Mesenteric fat pad (tissue), 1 donor: ENCODE measurements around the gene PRR15L. TPM values are rescaled to one million over a fixed set of nuclear protein-coding genes. Genes with fewer than 3 reads are reported as not detected.
"Not testable (repeated sequence)": the region's sequence is repeated elsewhere in the genome, so short reads cannot be mapped to it uniquely, and the experiment has no call there.

Source experiments
- DNase-seq: peaks from one replicate; pipeline ENCODE4 v3.0.0-alpha.2; 2020; ENCODE audit warnings: low spot score
- total RNA-seq: library from RNA; stranded (reverse); fragmentation: NEBNext Ultra II Directional; extraction: Animal tissue kit (Norgen Biotek cat#: 25700); gene quantifications from one replicate; pipeline ENCODE4 v1.2.1, GENCODE V29; 2021
- donor health status: DM: yes; HTN: yes; CAD: no.

Gene PRR15L
- total RNA-seq, 1 donor from 2014 or later: not detected

- no peak for DNase-seq
These were observed 19.7 kb downstream of the PRR15L start for GRCh38 chr17:47937941-47938340.

DNA sequence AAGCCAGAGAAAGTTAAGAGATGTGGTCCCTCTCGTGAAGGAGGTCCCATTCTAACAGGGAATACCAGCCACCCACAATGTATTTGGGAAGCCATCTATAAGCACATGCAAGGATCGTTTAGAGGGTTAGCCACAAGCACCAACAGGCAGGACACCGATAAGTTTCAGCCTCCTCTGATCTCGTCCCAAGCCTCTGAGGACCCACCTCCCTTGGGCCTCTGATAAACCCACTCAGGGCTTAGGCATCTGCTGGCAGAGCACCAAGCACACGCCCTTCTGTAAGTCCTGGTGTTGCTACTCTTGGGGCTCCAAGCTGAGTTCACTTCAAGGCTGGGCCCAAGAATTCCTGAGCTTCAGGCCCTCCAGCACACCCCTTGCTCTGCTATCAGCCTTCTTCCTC lies 21.7 kb downstream of the PRR15L start:
- no peak for DNase-seq

GRCh38 chr17:47935468-47935867 lies 22.2 kb downstream of the PRR15L start:
- not testable (repeated sequence) for DNase-seq

- no peak for DNase-seq
These were observed 22.8 kb downstream of the PRR15L start for GRCh38 chr17:47934856-47935255.

DNA sequence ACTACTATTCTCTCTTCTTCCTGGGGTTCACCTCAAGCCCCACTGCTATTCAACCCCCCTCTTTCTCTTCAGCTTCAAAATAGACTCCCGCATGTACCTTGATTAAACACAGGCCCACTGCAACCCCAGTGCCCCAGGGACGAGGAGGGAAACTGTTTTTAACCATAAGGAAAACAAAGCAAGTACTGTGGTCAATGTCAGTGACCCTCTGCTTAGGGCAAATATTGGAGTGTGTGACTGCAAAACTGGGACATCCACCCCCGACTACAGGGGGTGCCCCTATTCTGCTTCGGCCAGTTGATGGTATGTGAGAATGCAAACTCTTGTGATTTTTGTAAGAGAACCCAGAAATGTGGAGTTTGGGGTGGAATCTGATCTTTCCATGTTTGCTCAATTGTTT lies 25.8 kb downstream of the PRR15L start:
- DNase-seq: no peak

DNA sequence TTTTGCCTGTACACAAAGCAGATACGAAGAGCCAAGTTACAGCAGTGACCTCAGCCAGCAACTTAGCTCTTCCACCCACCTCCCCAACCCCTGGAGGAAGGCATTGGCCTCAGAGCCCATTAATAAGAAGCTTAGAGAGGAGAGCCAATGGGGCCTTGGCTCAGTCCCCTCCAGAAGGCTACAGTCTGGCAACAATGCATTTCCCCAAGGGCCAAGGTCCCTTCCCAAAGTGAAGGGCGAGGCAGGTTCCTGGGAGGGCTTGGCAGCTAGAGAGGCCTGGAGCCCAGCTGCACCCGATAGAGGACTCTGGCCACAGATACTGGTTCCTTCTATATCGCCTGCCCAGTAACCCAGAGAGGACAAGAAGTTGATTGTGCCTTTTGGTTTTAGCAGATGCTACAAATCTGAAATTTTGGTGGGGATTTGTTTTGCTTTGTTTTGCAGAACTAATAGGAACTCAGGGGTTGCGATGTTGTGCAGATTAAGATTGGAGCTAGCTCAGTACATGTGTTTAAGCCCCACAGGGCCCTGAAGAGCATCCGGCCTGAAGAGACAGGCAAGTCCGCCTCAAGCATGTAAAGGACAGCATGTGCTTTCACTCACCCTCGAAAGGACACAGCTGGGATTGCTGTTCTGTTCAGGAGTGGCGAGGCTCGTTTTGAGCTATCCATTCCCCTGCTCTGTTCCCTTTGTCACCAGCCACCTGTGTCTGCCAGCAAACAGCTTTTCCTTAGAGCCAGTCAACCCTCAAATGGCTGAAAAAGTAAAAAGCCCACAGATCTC lies 28.3 kb downstream of the PRR15L start:
- DNase-seq: no peak

DNA sequence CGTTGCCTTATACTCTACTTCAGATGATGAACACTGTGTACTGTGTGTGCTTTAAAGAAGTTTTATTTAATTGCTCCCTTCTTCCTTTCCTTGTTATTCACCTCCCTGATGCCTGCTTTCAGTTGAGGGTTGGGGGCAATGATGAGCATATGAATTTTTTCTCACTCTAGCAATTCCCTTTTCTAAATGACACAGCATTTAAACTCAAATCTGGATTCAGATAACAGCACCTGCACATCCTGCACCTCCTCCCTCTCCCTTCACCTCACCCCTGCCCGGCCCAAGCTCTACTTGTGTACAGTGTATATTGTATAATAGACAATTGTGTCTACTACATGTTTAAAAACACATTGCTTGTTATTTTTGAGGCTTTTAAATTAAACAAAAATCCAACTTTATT lies 29.3 kb downstream of the PRR15L start:
- DNase-seq: no peak

- no peak for DNase-seq
These were observed 29.8 kb downstream of the PRR15L start for GRCh38 chr17:47927821-47928400.

- DNase-seq: no peak
These were observed 32.0 kb downstream of the PRR15L start for GRCh38 chr17:47925678-47925988.

- no peak for DNase-seq
These were observed 32.7 kb downstream of the PRR15L start for GRCh38 chr17:47924785-47925677.

DNA sequence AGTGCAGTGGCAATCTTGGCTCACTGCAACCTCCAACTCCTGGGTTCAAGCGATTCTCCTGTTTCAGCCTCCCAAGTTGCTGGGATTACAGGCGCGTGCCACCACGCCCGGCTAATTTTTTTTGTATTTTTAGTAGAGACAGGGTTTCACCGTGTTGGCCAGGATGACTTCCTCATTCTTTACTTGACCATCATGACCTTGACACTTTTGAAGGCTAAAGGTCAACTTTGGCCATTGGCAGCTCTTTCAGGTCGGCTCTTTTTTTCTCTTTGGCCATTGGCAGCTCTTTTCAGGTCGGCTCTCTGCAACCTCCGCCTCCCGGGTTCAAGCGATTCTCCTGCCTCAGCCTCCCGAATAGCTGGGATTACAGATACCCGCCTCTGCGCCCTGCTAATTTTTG lies 37.8 kb downstream of the PRR15L start:
- DNase-seq: not testable (repeated sequence)

DNA sequence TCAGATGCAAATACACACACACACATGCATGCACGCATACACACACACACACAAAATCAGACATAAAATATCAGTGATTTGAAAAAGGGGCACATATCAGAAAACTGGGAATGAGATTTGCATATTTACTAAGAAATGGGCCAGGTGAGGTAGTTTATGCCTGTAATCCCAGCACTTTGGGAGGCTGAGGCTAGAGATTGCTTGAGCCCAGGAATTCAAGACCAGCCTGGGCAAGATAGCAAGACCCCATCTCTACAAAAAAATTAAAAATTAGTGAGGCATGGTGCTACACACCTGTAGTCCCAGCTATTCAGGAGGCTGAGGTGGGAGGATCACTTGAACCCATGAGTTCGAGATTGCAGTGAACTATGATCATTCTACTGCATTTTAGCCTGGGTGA lies 38.7 kb downstream of the PRR15L start:
- DNase-seq: no peak

DNA sequence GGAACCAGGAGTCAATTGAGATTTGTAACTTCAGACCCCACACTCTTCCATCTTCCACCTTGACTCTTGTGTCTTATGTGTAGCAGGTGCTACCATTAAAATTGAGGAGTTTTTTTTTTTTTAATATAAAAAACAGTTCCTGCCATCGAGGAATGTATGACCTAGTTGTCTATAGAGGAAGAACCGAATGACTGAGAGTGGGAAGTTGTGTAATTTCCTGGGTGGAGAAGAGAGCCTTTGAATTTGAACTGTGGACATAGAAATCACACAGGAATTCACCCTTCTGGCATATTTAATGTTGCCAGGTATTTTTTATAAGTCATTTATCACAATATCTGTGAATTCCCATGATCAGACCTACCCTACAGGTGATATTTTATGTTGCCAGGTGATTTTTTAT lies 39.7 kb downstream of the PRR15L start:
- no peak for DNase-seq

DNA sequence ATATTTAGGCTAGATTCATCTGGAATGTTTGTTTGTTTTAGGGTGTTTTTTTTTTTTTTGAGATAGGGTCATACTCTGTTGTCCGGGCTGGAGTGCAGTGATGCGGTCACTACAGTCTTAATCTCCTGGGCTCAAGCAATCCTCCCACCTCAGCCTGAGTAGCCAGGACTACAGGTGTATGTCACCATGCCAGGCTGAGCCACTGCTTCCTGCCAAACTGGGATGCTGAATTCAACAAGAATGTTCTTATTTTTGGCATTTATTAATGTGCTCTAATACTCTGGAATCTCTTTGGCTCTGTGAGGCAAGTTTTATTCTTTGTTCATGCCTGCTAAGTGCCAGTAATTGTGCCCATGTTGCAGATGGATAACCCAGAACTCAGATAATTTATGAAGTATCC lies 40.1 kb downstream of the PRR15L start:
- no peak for DNase-seq

- no peak for DNase-seq
These were observed 41.0 kb downstream of the PRR15L start for GRCh38 chr17:47916489-47917208.

DNA sequence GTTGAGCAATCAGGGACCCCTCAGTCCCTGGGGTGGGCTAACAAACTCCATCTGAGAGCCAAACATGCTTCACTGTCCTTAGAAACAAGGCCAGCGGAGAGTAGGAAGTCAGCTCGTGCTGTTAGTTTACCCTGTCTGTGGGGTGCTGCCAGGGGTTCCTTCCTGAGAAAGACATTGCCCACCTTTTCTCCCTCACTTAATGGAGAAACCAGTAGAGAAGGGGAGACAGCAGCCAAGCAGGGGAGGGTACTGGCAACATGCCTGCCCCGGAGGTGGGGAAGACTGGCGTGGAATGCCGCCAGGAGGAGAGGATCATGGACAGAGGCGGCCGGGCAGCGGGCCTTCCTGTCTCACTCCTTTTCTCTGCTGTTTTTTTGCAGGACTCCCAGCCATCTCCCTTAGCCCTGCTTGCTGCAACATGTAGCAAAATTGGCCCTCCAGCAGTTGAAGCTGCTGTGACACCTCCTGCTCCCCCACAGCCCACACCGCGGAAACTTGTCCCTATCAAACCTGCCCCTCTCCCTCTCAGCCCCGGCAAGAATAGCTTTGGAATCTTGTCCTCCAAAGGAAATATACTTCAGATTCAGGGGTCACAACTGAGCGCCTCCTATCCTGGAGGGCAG lies 41.8 kb downstream of the PRR15L start:
- no peak for DNase-seq

DNA sequence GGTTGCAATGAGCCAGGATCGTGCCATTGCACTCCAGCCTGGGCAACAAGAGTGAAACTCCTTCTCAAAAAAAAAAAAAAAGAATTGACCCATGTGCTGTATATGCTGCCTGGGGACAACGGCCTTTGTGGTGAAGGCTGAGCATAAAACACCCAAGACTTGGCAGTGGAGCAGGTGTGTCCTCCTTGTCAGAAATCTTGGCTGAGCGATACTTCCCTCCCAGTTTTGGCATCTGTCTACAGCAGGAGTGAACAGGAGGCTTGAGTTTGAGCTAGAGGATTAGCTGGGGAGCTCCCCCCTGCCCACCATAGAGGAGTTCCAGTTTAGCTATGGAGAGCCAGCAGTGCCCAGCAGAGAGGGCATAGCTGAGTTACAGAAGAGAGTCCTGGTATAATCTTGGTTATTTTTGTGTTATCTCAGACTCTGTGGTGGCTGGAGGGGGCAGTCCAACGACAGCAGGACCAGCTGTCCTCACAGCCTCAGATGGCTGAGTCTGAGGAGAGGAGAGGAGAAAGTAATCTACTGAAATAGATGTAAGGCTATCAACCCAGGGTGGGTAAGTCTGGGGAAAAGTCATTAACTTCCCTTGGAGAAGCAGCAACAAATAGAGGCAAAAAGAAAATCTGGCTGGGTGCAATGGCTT lies 43.3 kb downstream of the PRR15L start:
- no peak for DNase-seq

DNA sequence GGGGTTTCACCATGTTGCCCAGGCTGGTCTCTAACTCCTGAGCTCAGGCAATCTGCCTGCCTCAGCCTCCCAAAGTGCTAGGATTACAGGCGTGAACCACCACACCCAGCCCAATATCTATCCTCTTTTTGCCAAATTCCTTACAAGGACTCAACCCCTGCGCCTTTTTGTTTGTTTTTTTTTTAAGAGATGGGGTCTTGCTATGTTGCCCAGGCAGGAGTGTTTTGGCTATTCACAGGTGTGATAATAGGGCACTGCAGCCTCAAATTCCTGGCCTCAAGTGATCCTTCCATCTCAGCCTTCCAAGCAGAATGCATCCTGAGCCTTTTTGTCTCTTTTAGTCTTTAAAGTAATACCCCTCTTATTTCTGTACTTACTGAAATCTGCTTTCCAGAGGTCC lies 44.6 kb downstream of the PRR15L start:
- no peak for DNase-seq

DNA sequence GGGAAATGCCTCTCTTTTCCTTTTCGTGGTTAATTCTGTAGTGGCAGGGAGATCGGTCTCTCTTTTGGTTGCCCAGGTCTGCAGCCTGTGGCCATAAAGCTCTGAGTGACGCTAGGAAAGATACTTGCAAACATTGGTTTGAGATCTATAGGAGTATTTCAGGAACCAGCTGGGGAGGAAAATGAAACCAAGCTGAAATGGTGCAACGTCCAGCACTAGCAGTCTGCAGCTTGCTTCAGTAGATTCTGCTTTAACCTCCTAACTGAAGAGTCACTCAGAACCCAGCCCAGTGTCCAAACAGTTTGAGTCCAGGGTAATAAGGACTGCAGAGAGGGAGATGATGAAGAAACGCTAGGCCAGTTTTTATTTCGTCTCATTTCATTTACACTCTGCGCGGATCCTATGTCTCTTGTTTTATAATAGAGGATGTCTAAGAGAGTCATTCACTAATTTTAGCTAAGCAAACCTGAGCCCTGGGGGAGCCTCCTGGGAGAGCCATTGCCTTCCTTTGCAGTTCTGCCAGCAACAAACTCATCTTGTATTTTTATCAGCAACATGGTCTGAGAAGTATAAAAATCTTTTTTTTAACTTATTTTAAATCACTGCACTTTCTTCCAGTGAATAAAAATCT lies 49.6 kb downstream of the PRR15L start:
- DNase-seq: no peak

DNA sequence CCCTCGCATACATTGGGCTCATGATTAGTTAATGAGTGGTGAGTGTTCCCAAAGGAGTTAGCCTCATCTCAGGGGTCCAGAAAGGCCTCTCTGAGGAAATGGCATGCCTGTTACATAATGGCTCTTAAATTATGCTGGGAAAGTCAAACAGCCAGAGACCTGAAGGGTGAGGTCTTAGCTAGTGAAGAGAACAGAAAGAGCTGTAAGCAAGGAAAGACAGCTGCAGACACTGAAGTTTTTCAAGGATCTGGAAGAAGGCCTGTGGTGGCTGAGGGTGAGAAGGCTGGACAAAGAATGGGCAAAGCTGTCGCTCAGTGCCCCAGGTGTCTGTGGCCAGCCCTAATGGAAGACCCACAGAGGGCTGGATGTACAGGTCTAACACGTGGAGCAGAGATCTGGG lies 51.2 kb downstream of the PRR15L start:
- no peak for DNase-seq
